Measurements from ENCODE around the gene SYK.
"Not testable (repeated sequence)": the region's sequence is repeated elsewhere in the genome, so short reads cannot be mapped to it uniquely, and the experiment has no call there.

SYK gene

DNA sequence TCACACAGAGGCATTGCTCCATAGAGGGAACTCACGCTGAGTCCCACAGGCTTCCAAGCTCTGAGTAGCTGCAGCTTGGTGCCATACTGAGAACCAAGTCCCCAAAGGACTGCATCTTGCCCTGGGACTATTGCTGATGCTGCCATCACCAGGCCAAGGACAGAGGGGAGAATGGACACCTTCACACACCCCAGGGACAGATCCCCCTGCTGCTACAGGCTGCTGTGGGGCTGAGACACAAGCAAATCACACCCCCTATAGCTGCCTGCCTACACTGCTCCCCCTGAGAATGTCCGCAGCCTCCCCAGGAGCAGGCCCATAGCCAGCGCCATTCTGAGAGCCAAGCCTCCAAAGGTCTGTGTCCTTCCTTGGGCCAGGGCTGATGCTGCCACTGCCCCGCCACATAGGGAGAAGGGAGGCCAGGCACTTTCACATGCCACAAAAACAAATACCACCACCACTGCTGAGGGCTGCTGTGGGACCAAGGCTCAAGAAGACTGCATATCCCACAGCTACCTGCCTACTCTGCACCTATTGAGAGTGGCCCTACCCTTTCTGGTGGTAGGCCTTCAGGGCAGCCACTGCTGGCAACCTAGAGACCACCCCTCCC, 81.5 kb downstream of the SYK start:
- no peak for DNase-seq

DNA sequence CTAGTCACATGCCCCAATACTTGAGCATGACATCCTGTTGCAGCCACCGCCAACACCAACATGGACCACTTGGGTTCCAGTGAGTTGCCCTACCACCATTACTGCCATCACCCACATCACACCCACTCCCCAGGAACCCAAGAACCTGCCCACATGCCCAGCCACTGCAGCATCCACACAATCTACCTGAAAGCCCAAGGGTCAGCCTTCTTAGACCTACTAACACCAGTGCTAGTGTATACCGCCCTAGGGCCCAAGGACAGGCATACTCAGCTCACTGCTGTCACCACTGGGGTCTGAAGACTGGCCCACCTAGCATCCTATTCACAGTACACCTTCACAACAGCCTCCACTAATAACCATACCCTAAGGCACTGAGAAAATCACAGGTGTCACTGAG, 82.0 kb downstream of the SYK start:
- DNase-seq: no peak

DNA sequence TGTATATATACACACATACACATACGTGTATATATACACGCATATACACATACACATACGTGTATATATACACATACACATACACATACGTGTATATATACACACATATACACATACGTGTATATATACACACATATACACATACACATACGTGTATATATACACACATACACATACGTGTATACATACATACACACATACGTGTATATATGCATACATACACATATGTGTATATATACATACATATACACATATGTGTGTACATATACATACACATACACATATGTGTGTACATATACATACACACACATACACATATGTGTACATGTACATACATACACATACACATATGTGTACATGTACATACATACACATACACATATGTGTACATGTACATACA, 82.6 kb downstream of the SYK start:
- no peak for DNase-seq

DNA sequence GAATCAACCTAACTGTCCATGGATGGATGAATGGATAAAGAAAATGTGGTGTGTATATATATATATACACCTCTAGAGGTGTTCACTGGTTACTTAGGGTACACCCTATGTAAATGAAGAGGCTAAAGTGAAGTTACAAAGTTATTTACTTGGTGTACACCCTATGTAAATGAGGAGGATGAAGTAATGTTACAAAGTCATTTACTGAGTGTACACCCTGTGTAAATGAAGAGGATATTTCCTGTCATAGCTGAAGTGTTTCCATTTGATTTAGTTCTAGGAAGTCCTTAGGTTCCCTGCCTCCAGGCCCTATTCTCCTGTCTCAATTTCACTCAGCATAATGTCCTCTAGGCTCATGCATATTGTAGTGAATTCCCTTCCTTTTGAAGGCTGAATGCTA, 85.2 kb downstream of the SYK start:
- DNase-seq: not testable (repeated sequence)

DNA sequence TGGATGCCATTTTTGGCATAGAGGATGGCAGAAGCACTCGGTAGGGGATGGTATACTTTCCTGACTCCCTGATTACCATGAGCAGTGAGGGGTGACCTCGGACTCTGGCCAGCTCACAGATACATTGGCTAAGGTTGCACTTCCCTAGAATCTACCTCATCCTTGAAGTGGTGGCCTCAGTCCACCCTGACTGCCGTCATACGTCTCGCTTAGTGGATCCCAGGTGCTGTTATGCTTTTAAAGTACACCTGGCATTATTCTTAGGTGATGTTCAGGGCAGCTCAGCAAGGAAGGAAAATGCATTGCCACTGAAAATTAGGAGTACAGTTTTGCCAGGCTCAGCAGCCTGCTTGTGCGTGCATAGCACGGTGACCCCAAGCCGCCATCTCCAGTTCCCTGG, 87.3 kb downstream of the SYK start:
- DNase-seq: no peak

DNA sequence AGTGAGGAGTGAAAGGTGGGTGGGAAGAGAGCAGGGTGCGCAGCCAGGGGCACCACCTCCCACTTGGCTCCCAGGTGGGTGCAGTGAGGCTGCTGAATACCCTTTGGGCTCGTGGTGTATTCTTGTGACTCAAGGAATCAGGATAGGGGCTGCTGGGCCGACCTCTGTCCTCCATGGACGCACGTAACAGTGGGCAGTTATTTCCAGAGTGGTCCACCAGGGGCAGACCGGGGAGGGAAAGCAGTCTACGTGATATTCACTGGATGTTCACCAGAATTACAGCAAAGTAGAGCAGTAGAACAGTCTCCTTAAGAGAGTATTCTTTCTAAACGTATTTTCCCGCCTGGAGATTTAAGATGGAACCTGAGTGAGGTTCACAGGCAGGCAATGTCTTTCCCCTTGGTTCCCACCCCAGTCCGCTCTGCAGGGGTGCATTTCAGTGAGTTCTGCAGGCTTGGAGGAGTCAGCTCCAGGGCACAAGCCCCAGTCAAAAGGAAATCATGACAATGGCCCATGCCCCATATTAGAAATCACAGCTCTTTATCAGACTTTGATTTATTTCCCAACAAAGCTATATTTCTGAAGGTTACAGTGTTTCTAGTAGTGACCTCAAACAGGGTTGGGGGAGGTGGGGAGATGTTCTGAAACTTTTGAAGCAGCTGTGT, 88.7 kb downstream of the SYK start:
- no peak for DNase-seq

DNA sequence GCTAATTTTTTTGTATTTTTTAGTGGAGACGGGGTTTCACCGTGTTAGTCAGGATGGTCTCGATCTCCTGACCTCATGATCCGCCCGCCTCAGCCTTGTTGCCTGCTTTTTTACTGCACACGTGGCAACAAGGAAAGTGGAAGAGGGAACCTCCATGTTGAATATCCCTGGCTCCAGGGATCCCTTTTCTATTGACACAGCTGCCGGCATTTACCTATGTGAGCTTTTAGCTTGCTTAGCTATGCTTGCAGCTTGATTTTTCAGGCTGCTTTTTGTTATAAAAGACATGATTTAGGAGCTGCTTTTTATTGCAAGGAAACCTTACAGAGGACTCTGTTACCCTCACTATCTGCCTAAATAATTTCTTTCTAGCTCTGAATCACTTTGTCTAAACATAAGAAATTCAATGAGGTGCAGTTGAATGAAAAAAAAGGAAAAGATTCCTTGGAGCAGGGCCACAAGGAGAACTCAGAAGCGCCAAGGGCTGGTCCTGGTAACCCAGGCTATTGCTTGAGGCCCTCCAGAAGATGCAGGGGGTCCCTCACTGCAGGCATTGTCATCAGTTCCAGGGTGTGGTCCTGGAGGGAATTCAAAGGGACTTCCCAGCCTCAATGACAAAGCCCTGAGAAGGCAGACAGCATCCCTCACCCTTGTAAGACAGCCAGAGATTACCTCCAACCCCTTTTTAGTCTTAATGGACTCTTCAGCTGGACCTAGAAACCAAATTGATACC, 89.9 kb downstream of the SYK start:
- no peak for DNase-seq

DNA sequence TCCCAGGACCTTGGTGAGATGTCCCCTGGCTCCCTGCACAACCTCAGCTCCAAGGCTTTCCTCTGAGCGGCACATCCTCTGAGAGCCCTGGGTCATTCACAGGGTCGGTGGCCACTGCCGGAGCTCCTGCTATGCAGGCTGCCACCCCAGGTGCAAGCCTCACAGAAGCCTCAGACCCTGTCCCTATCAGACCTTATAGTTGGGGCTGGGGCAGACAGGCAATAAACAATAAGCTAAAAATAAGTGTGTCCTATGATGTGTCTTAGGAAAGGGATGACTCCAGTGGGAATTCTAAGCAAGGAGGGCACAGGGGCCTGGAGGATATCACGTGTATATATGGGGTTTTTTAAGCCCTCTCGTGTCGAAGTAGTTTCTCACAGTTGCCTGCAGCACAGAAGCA, 91.3 kb downstream of the SYK start:
- DNase-seq: no peak

DNA sequence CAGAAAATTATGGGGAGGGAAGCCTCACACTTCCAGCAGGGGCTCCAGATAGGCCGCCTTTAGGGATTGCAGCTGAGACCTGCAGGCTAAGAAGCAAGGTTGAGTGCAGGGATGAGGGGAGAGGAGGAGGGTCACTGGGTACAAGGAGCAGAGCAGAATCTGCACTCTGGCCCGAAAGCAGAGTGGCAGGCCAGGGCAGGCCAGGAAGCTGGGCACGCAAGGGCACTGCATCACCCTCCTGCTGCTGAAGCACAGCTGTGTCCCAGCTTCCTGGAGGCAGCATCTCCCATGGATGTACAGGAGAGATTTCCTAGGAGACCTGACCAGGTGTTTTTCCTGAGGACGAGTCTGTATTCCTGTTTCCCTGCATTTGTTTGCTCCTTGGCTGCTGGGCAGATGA, 92.1 kb downstream of the SYK start:
- DNase-seq: no peak

DNA sequence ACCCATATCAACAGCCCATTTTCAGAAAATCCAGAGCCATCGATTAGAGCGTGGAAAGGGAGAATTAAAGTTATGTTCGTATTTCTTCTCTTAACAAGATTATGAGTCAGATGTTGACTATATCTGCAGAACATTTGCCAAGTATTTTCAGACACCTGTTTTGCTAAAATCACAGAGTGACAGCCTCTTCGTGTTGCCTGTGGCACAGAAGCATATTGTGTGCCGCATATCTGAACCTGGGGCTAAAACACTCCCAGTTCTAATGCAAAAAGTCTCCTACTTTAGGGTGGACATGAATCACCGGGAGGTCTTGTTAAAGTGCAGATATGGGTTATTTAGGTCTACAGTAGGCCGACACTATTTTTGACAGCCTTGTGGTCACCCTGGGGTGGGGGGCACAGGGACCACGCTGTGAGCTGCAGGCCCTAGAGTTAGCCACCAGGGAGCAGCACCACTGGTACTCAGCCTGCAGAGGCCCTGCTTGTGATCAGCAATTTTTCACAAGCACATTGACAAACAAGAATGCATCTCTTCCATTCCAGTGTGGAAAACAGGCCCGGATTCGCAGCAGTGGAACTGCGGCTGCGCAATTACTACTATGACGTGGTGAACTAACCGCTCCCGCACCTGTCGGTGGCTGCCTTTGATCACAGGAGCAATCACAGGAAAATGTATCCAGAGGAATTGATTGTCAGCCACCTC, 93.5 kb downstream of the SYK start:
- DNase-seq: no peak

DNA sequence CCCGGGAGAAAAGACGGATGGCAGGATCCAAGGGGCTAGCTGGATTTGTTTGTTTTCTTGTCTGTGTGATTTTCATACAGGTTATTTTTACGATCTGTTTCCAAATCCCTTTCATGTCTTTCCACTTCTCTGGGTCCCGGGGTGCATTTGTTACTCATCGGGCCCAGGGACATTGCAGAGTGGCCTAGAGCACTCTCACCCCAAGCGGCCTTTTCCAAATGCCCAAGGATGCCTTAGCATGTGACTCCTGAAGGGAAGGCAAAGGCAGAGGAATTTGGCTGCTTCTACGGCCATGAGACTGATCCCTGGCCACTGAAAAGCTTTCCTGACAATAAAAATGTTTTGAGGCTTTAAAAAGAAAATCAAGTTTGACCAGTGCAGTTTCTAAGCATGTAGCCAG, 94.2 kb downstream of the SYK start:
- no peak for DNase-seq

DNA sequence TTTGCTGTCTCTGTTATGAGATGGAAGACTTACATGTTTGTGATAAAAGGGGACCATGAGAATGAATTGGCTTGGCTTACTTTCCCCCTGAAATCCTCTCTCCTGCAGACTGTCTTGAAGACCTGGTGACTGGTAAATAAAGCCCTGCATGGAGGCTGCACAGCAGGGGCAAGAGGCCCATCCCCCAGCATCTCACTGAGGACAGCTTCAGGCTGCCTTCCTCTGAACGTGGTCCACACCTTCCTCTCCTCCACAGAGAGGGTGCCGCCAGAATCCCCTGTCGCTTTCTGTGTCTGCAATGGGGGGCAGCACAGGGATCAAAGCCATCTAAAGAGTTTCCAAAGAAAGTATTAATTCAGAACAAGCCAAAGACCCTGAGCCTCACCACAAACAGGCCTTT, 94.6 kb downstream of the SYK start:
- no peak for DNase-seq

DNA sequence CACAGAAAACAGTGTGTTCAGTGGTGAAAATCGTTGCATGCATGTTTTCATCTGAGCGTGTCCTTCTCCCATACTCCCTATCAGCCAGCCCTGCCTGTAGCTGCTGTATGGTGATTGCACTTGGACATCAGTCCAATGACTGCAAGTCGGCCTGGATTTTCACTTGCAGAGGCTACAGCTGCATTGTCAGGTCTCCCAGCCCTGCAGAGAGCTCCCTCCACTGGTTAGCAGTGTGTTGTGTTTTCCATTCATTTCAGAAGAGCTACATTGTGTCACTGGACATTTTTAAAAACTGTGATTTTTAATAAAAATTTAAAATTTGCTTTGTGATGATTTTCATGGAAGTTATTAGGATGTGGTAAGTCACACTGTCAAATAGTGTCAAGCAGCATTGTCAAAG, 96.6 kb downstream of the SYK start:
- DNase-seq: no peak

DNA sequence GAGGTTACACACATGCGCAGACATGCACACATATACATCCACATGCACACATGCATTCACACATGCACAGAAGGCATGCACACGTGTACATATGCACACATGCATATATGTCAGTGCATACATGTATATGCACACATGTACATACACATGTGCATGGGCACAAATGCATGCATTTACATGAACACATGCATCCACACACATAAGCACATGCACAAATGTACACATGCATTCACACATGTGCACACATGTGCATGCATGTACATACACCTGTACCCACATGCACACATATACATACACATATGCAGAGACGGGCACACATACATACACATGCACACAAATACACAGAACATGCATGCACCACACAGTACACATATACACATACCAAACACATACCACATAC, 97.7 kb downstream of the SYK start:
- no peak for DNase-seq

DNA sequence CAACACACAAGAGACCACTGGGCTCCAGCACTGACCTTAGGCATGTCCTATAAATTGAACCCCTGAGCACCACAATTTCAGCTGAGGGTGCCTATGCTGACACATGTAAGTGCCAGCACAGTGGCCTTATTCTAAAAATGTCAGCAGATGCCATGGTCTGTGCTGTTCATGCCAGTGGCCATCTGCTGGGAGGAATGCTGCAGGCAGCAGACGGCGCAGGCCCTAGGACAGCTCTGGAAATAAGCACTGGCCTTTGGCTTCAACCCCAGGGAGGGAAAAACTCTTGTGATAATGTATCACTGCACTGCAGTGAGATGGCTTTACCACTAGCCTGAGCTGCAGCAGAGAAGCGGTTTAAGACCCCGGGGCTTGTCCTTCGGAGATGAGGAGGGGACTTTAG, 98.5 kb downstream of the SYK start:
- DNase-seq: no peak

DNA sequence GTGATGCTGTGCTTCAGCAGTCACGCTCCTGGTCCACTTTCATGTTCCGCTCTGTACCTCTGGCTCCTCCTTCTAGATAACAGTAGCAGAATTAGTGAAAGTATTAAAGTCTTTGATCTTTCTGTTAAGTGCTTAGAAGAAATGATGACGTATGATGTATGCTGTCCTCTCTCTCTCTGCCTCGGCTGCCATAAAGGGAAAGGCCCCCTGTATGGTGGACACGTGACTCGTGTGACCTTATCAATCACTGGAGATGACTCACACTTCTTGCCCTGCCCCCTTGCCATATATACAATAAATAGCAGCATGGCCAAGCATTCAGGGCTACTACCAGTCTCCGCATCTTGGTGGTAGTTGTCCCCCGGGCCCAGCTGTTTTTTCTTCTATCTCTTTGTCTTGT, 100.3 kb downstream of the SYK start:
- DNase-seq: no peak

DNA sequence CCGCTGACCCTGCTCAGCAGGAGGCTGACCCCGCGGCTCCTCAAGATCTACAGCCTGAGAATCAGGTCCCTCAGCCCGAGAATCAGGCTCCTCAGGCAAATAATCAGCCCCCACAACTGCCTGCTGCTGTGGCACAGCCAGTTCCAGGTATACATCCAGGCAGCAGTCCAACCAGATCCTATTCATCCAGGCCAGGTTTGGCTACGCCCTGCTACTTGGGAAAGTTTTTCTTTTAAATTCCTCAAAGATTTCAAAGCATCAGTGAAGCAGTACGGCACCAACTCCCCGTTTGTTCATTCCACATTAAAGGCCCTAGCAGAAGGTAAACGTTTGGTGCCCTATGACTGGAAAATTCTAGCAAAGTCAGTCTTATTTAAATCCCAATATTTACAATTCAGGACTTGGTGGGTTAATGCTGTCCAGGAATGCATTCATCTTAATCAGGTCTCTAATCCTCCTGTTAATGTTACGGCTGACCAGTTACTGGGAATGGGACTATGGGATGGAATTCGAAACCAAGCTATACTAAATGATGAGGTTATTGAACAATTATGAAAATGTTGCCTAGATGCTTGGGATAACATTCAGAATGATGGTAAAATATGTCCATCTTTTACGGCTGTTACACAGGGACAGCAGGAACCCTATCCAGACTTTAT, 102.3 kb downstream of the SYK start:
- DNase-seq: no peak

DNA sequence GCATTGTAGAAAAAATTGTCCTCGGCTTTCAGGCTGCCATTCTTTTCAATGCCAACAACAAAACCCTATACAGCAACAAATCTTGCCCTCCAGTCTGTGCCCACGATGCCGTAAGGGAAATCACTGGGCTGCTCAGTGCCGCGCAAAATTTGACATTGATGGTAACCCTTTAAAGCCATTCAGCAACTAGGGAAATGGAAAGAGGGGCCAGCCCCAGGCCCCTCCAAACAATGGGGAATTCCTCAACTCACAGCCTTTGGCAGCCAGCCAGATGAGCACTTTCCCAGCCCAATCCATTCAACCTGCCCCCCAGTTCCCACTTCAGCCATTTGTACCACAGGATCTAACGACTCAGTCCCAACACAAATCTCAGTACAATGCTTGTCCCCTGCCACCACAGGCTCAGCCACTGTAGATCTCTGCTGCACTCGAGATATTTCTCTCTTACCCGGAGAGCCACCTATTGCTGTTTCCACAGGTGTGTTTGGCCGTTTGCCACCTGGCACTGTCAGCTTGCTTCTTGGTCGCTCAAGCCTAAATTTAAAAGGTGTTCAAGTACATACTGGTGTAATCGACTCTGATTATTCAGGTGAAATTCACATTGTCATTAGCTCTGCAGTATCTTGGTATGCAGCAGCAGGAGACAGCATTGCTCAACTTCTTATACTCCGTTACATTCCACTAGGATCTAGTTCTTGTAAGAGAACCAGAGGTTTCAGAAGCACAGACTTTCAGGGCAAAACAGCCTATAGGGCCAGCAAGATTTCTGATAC, 103.3 kb downstream of the SYK start:
- no peak for DNase-seq

DNA sequence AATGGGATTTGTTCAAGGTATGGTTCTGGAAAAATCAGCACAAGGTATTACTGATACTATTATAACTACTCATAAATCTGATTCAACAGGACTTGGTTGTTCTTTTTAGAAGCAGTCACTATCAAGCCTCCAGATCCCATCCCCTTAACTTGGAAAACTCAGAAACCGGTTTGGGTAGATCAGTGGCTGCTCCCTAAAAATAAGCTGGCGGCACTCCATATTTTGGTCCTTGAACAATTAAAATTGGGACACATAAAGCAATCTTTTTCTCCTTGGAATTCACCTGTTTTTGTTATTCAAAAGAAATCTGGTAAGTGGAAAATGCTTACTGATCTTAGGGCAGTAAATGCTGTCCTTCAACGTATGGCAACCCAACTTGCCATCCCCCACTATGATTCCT, 104.2 kb downstream of the SYK start:
- no peak for DNase-seq

DNA sequence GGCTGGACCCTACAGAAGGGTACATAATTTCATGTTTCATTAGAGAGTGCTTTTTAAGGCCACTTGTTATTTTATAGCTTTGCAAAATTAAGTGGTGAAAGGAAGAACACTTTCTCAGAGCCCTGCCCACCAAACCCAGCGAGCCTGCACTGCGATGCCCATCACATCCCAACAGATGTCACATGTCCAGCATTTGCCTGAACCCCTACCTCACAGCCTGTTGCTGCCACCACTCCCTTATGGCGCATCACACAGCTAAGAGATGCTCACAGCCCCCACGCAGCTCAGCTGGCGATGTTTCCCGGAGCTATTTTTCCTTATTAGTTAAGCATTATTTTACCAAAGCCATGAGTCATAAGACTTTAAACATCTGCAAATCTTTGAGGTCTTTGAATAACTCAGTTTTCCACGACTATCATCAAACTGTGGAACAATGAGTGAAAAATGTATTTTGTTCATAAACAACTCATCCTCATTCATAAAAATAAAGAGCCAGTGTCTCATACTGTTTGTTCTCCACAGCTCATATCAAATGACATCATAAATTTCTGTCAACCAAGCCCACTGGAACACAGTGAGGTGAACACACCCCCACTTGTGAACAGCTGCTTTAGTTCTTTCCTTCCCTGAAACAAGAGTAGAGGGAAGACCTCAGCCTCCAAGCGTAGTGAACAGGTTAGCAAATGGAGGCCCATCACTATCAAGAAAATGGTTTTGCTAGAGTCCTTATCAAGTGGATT, 104.9 kb downstream of the SYK start:
- DNase-seq: no peak

DNA sequence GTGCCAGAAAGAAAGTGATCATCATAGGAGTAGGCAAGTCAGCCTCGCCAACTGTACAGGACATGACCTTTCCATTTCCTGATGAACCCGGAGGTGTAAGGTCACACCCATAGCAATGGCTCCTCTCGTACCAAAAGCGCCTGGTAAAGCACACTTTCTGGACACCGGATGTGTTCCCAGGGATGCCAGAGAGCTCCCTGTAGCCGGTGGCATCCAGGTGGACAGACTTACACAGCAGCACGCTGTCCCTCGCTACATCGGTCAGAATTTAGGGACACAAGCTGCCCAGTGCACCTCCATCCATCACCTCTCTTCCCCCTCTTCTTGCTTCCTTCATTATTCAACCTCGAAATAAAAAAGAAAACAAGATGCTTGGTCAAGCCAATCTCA, 105.4 kb downstream of the SYK start:
- no peak for DNase-seq

DNA sequence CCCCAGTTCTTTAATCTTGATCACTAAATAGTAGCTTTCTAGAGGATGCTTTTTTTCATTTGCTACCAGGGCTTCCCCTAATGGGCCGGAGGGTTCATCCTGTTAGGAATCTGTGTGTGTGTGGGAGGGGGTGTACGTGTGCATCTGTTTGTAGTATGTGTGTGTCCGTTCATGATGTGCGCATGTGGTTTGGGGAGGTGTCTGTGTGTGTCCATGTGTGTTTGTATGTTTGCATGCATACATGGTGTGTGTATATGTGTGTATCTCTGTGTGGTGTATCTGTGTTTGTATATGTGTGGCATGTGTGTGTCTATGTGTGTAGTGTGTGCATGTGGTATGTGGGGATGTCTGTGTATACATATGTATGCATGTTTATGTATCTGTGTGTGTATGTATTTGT, 106.2 kb downstream of the SYK start:
- no peak for DNase-seq

All from SIG-M5 (cell line).